Stimulated activated CD8-positive, alpha-beta memory T cell treated with anti-CD3 and anti-CD28 coated beads, Interleukin-4, amount 100 ng/mL, for 48 hours (primary cell): ENCODE measurements around the gene TMEM220.
"Not testable (repeated sequence)": the region's sequence is repeated elsewhere in the genome, so short reads cannot be mapped to it uniquely, and the experiment has no call there.

Experiments used
- DNase-seq: peaks from one replicate; pipeline ENCODE4 v3.0.0-alpha.2; 2020

TMEM220 gene

GRCh38 chr17:10727192-10727591 lies 2.6 kb downstream of the TMEM220 start:
- DNase-seq, result peak; percentile 34

- no peak for DNase-seq
Observed at GRCh38 chr17:10726196-10726595, 3.6 kb downstream of the TMEM220 start.

GRCh38 chr17:10725262-10725661 lies 4.6 kb downstream of the TMEM220 start:
- no peak for DNase-seq

- DNase-seq, result no peak
Observed at GRCh38 chr17:10724546-10725195, 5.2 kb downstream of the TMEM220 start.

GRCh38 chr17:10718547-10718946 lies 11.3 kb downstream of the TMEM220 start:
- DNase-seq, result no peak

GRCh38 chr17:10716218-10716617 lies 13.6 kb downstream of the TMEM220 start:
- no peak for DNase-seq

- no peak for DNase-seq
Observed at GRCh38 chr17:10713318-10713717, 16.5 kb downstream of the TMEM220 start.

- DNase-seq, result no peak
Observed at GRCh38 chr17:10705727-10706126, 24.1 kb downstream of the TMEM220 start.

GRCh38 chr17:10702574-10702973 lies 27.2 kb downstream of the TMEM220 start:
- DNase-seq, result no peak

- no peak for DNase-seq
Observed at GRCh38 chr17:10699856-10700255, 30.0 kb downstream of the TMEM220 start.

GRCh38 chr17:10698096-10698818 lies 31.6 kb downstream of the TMEM220 start:
- DNase-seq, result no peak

- DNase-seq, result peak; percentile 93
Observed at GRCh38 chr17:10697092-10698081, 32.4 kb downstream of the TMEM220 start, which contains the start of the genes ADPRM and SCO1. ADPRM (plus strand) TSS chr17:10697594; CDS start chr17:10704927, 7,333 bp downstream. SCO1 (minus strand) TSS chr17:10697533; CDS start chr17:10697507, 26 bp downstream.

- DNase-seq, result not testable (repeated sequence)
Observed at GRCh38 chr17:10695875-10696407, 33.9 kb downstream of the TMEM220 start.

GRCh38 chr17:10687499-10687898 lies 42.3 kb downstream of the TMEM220 start:
- DNase-seq, result no peak

GRCh38 chr17:10683853-10684252 lies 46.0 kb downstream of the TMEM220 start:
- DNase-seq, result no peak

GRCh38 chr17:10681866-10682446 lies 47.9 kb downstream of the TMEM220 start:
- DNase-seq, result no peak

GRCh38 chr17:10674704-10675103 lies 55.1 kb downstream of the TMEM220 start:
- no peak for DNase-seq

GRCh38 chr17:10673312-10673711 lies 56.5 kb downstream of the TMEM220 start:
- DNase-seq, result no peak

- no peak for DNase-seq
Observed at GRCh38 chr17:10668775-10669174, 61.0 kb downstream of the TMEM220 start.

GRCh38 chr17:10666906-10667305 lies 62.9 kb downstream of the TMEM220 start:
- no peak for DNase-seq

GRCh38 chr17:10664571-10664970 lies 65.3 kb downstream of the TMEM220 start:
- no peak for DNase-seq
